K562 (cell line): ENCODE results near the gene MINDY3. TPM values are rescaled to one million over a fixed set of nuclear protein-coding genes. Genes with fewer than 3 reads are reported as not detected.

Experiments used
- ATAC-seq: fragments of 200-7000 bp; cut with Tn5 transposase; 3 replicates; pipeline ENCODE4 v1.9.1; 2020; ENCODE audit warnings: moderate library complexity
- BruUV-seq: library from RNA; stranded (reverse); fragments of 400-500 nt; replicated peaks from 2 replicates; lab custom pipeline; 2021; lab: Mats Ljungman, UMichigan
- CTCF ChIA-PET: fragments of 300-600 bp; formaldehyde crosslinking; extraction: SDS; loops from one replicate; lab custom pipeline; 2021; ENCODE audit warnings: low intra/inter-chr PET ratio; lab: Yijun Ruan, JAX
- POLR2A ChIA-PET: fragments of 300-600, 350-650 bp; sonication (Branson Sonifier 250); formaldehyde crosslinking; extraction: SDS; loops from one replicate; lab custom pipeline; 2021; ENCODE audit warnings: antibody characterized with exemption, inconsistent platforms; lab: Yijun Ruan, JAX
- DNase-seq, 4 experiments: peaks; one replicate each; pipeline versions ENCODE4 v3.0.0 to v3.0.0-alpha.2; 2011 to 2018; ENCODE audit warnings: low spot score in 3 of 4, mixed read lengths in 3 of 4; ENCODE audit errors: extremely low read depth in 1 of 4
- FAIRE-seq: peaks from 2 replicates; lab custom pipeline; 2011; peaks lifted over from hg19 to GRCh38; lab: Jason Lieb, UNC
- H2AFZ ChIP-seq: 2 replicates; pipeline ENCODE4 v1.6.0; 2011; ENCODE audit warnings: low read depth, low read length, control low read depth, inconsistent platforms
- H3K27ac ChIP-seq: fragments of 200-600 bp; 3 replicates; pipeline ENCODE4 v1.8.0; 2011; ENCODE audit warnings: low read depth, mild to moderate bottlenecking, control low read depth, inconsistent platforms, low read length, moderate library complexity, mixed read lengths; ENCODE audit errors: extremely low read depth
- H3K27me3 ChIP-seq, 2 experiments: fragments of 300-600 bp in 1 of 2; 2 replicates in 1 of 2; 3 replicates in 1 of 2; pipeline versions ENCODE4 v1.6.0 to v1.8.0; 2011; ENCODE audit warnings: inconsistent platforms in 2 of 2, low read length in 2 of 2, mild to moderate bottlenecking in 1 of 2, mixed read lengths in 1 of 2, moderate library complexity in 1 of 2; ENCODE audit not compliant: control insufficient read depth in 2 of 2, insufficient read depth in 2 of 2
- H3K36me3 ChIP-seq: fragments of 300-600 bp; 3 replicates; pipeline ENCODE4 v1.8.0; 2011; ENCODE audit warnings: mild to moderate bottlenecking, low read length, inconsistent platforms; ENCODE audit not compliant: control insufficient read depth, insufficient read depth
- H3K4me1 ChIP-seq, 2 experiments: fragments of 200-600 bp in 1 of 2; replicated peaks in 1 of 2; 2 replicates in 1 of 2; 3 replicates in 1 of 2; pipeline versions ENCODE4 v1.5.1 to v1.8.0; 2011; ENCODE audit warnings: inconsistent platforms in 2 of 2, low read length in 2 of 2, mild to moderate bottlenecking in 1 of 2, mixed read lengths in 1 of 2, moderate library complexity in 1 of 2; ENCODE audit not compliant: control insufficient read depth in 2 of 2, insufficient read depth in 2 of 2
- H3K4me2 ChIP-seq: 2 replicates; pipeline ENCODE4 v1.6.1; 2011; ENCODE audit warnings: low read length, control low read depth, inconsistent platforms, mixed read lengths; ENCODE audit not compliant: insufficient read depth
- H3K4me3 ChIP-seq: fragments of 200-600 bp; sonication (generic), shearing (Covaris generic); 2 replicates; pipeline ENCODE4 v1.5.1; 2016; ENCODE audit warnings: control low read depth, inconsistent platforms
- H3K79me2 ChIP-seq: fragments of 200-600 bp; 3 replicates; pipeline ENCODE4 v1.8.0; 2011; ENCODE audit warnings: low read length, inconsistent platforms; ENCODE audit not compliant: control insufficient read depth, insufficient read depth
- H3K9ac ChIP-seq, 2 experiments: 2 replicates each; pipeline versions ENCODE4 v1.6.0 to v1.6.1; 2011; ENCODE audit warnings: low read depth in 2 of 2, low read length in 2 of 2, control low read depth in 1 of 2, inconsistent platforms in 1 of 2, mild to moderate bottlenecking in 1 of 2, mixed read lengths in 1 of 2; ENCODE audit not compliant: insufficient read depth in 1 of 2
- H3K9me1 ChIP-seq: one replicate; pipeline ENCODE4 v1.6.0; 2011; ENCODE audit warnings: inconsistent platforms, mild to moderate bottlenecking, low read length, moderate library complexity; ENCODE audit not compliant: control insufficient read depth, insufficient read depth
- H3K9me3 ChIP-seq: replicated peaks from 2 replicates; pipeline ENCODE4 v1.5.1; 2011; ENCODE audit warnings: low read depth, low read length, inconsistent platforms; ENCODE audit not compliant: control insufficient read depth, insufficient read depth
- H4K20me1 ChIP-seq: replicated peaks from 2 replicates; pipeline ENCODE4 v1.6.1; 2011; ENCODE audit warnings: low read length, inconsistent platforms, mixed read lengths; ENCODE audit not compliant: control insufficient read depth, insufficient read depth
- BRF1 ChIP-seq: IDR thresholded peaks from 3 replicates; pipeline ENCODE4 v1.6.1; 2011; ENCODE audit warnings: borderline replicate concordance, mild to moderate bottlenecking; ENCODE audit not compliant: insufficient read length; ENCODE audit errors: extremely low read depth
- KLF6 ChIP-seq: fragments of 250-450 bp; sonication (Bioruptor Pico); IDR thresholded peaks from 2 replicates; pipeline ENCODE4 v1.4.0; 2020; ENCODE audit warnings: mild to moderate bottlenecking, moderate library complexity, borderline replicate concordance
- USF2 ChIP-seq: sonication (generic); formaldehyde crosslinking; IDR thresholded peaks from 2 replicates; pipeline ENCODE4 v1.5.0; 2020; ENCODE audit warnings: missing genetic modification reagents
- YY1 ChIP-seq, 3 experiments: IDR thresholded peaks; 2 replicates each; pipeline ENCODE4 v1.6.1; 2011; ENCODE audit warnings: low read length in 2 of 3, mild to moderate bottlenecking in 2 of 3, moderate library complexity in 2 of 3, borderline replicate concordance in 1 of 3, control low read depth in 1 of 3, low read depth in 1 of 3; ENCODE audit not compliant: insufficient read depth in 3 of 3, insufficient replicate concordance in 2 of 3, control insufficient read depth in 1 of 3, insufficient read length in 1 of 3; ENCODE audit errors: extremely low read depth in 1 of 3
- ZFP30 ChIP-seq: fragments of 250-450 bp; sonication (Bioruptor Pico); IDR thresholded peaks from 2 replicates; pipeline ENCODE4 v1.8.0; 2022; ENCODE audit warnings: moderate library complexity, mild to moderate bottlenecking, inconsistent platforms, borderline replicate concordance
- ZNF124 ChIP-seq: sonication (generic); formaldehyde crosslinking; IDR thresholded peaks from 2 replicates; pipeline ENCODE4 v1.8.1; 2022; ENCODE audit warnings: missing genetic modification reagents
- WGBS: fragments of 100-300 bp; shearing (Covaris generic); methylation state at CpG from one replicate; pipeline ENCODE4 v1.1.6; 2016; ENCODE audit warnings: low coverage, mixed read lengths; ENCODE audit not compliant: insufficient coverage; ENCODE audit errors: missing lambda C conversion rate; 5-methylcytosine and 5-hydroxymethylcytosine counted together
- in situ Hi-C: fragments of 300-500 bp; cut with MboI; formaldehyde crosslinking; loops from 4 replicates; pipeline ENCODE4 v1.15.0; 2018; ENCODE audit warnings: inconsistent platforms, mixed read lengths
- intact Hi-C: fragments of 100-400 bp; cut with micrococcal nuclease; formaldehyde crosslinking; loops from 2 replicates; pipeline ENCODE4 v1.14.2; 2022
- polyA plus RNA-seq, 8 experiments: library from polyadenylated mRNA; depleted of rRNA in 4 of 8; stranded (reverse) in 5 of 8; unstranded in 3 of 8; fragments of >200 nt; fragmentation: Nextera tagmentation in 2 of 8; fragmentation: Illumina TruSeq in 1 of 8; extraction: Ambion mirVana in 2 of 8; extraction: Trizol in 1 of 8; gene quantifications; 2 replicates each; pipeline versions ENCODE4 v1.2.1 to v1.2.3, GENCODE V29; 2011 to 2014; ENCODE audit warnings: inconsistent platforms in 1 of 8, missing spikeins in 1 of 8
- total RNA-seq, 7 experiments: library from RNA; depleted of rRNA in 6 of 7; stranded (reverse); fragments of >200 nt in 6 of 7; fragmentation: Illumina TruSeq in 2 of 7; extraction: Trizol in 2 of 7; gene quantifications; 2 replicates each; pipeline versions ENCODE4 v1.2.1 to v1.2.3, GENCODE V29; 2011 to 2021; ENCODE audit warnings: low replicate concordance in 1 of 7

MINDY3 gene
- total and polyA plus RNA-seq, 9 of the 15 experiments (the other 6 are each of a cell fraction or from before 2014, with no cell fraction given) = 14.0 to 35.9 (median 23.6) TPM

- no TSS peak for BruUV-seq
- no peak overlapping the region for H3K9ac ChIP-seq
- intact Hi-C loops (loop anchor here (5.0 kb wide), 1 partner anchor 75 kb away; no protein-coding TSS in a partner anchor), in situ Hi-C loops (no loop called here)
- ChIA-PET CTCF (no interaction called here), POLR2A (no interaction called here)
- no peaks in the 10 kb centered on the region for H3K4me1 ChIP-seq
- H3K36me3 ChIP-seq = no peaks in the 10 kb centered on the region
- no peaks in the 10 kb centered on the region for H3K9me1 ChIP-seq
- H2AFZ ChIP-seq = no peak overlapping the region
- no peak overlapping the region for H3K4me2 ChIP-seq
- H3K4me3 ChIP-seq = no peak overlapping the region
- no peaks in the 10 kb centered on the region for H3K9me3 ChIP-seq
- H3K27ac ChIP-seq = no peak overlapping the region
- ATAC-seq (no peak), DNase-seq (no peak), FAIRE-seq (no peak)
- TF ChIP-seq BRF1 = no peak
- TF ChIP-seq YY1 (IDR thresholded peaks at IDR 0.05; ENCODE audit: borderline replicate concordance in 1 of 3, control insufficient read depth in 1 of 3, extremely low read depth in 1 of 3, insufficient read depth in 3 of 3, insufficient read length in 1 of 3, insufficient replicate concordance in 2 of 3, low read depth in 1 of 3, low read length in 2 of 3) = no peak
- TF ChIP-seq KLF6 (CRISPR knock-in tag) = no peak
- TF ChIP-seq ZNF124 (CRISPR knock-in tag) = no peak
- no peak for TF ChIP-seq ZFP30 (CRISPR knock-in tag)
- TF ChIP-seq USF2 (CRISPR knock-in tag) = no peak
- no peaks in the 10 kb centered on the region for H3K27me3 ChIP-seq
- no peaks in the 10 kb centered on the region for H3K79me2 ChIP-seq
- 14% methylated on average over 3 of the region's 3 CpGs for WGBS
- H4K20me1 ChIP-seq = no peaks in the 10 kb centered on the region
Observed at GRCh38 chr10:15747632-15748031, 112.7 kb downstream of the MINDY3 start.
